HepG2 (cell line): ENCODE measurements around the gene FAF1. TPM values are rescaled to one million over a fixed set of nuclear protein-coding genes. Genes with fewer than 3 reads are reported as not detected.

ENCODE experiments used
- ATAC-seq: fragments of 200-7000 bp; cut with Tn5 transposase; 3 replicates; pipeline ENCODE4 v1.9.1; 2020; ENCODE audit warnings: mild to moderate bottlenecking, moderate library complexity
- BruUV-seq: library from RNA; stranded (reverse); fragments of 400-500 nt; replicated peaks from 2 replicates; lab custom pipeline; 2021; lab: Mats Ljungman, UMichigan
- CTCF ChIA-PET: fragments of 300-600 bp; formaldehyde crosslinking; extraction: SDS; loops from one replicate; lab custom pipeline; 2021; ENCODE audit warnings: low total read pairs, inconsistent platforms, low intra/inter-chr PET ratio; lab: Yijun Ruan, JAX
- POLR2A ChIA-PET: fragments of 350-600 bp; sonication (Branson Sonifier 250); formaldehyde crosslinking; loops from one replicate; lab custom pipeline; 2020; ENCODE audit warnings: antibody characterized with exemption, inconsistent platforms; lab: Yijun Ruan, JAX
- DNase-seq: peaks from one replicate; pipeline ENCODE4 v3.0.0-alpha.2; 2015; ENCODE audit warnings: low spot score
- FAIRE-seq: peaks from 3 replicates; lab custom pipeline; 2011; peaks lifted over from hg19 to GRCh38; lab: Jason Lieb, UNC
- H2AFZ ChIP-seq: one replicate; pipeline ENCODE4 v1.6.1; 2011; ENCODE audit warnings: low read length, inconsistent platforms
- H3K27ac ChIP-seq: fragments of 300-600 bp; 3 replicates; pipeline ENCODE4 v1.8.0; 2011; ENCODE audit warnings: mixed run types, mild to moderate bottlenecking, mixed read lengths, low read length, inconsistent platforms; ENCODE audit not compliant: insufficient read depth; ENCODE audit errors: extremely low read length
- H3K27me3 ChIP-seq, 2 experiments: fragments of 200-600 bp in 1 of 2; 2 replicates in 1 of 2; 3 replicates in 1 of 2; pipeline versions ENCODE4 v1.6.0 to v1.8.0; 2011; ENCODE audit warnings: low read length in 2 of 2, mild to moderate bottlenecking in 2 of 2, moderate library complexity in 2 of 2, inconsistent platforms in 1 of 2; ENCODE audit not compliant: insufficient read depth in 2 of 2, control insufficient read depth in 1 of 2
- H3K36me3 ChIP-seq, 2 experiments: fragments of 200-600 bp in 1 of 2; replicated peaks in 1 of 2; 2 replicates in 1 of 2; 3 replicates in 1 of 2; pipeline versions ENCODE4 v1.5.1 to v1.8.0; 2011; ENCODE audit warnings: low read length in 2 of 2, inconsistent platforms in 1 of 2; ENCODE audit not compliant: insufficient read depth in 2 of 2, control insufficient read depth in 1 of 2
- H3K4me1 ChIP-seq: 2 replicates; pipeline ENCODE4 v1.5.1; 2012; ENCODE audit warnings: low read length, inconsistent platforms; ENCODE audit not compliant: insufficient read depth
- H3K4me2 ChIP-seq: 2 replicates; pipeline ENCODE4 v1.6.0; 2011; ENCODE audit warnings: low read depth, low read length, inconsistent platforms
- H3K4me3 ChIP-seq, 3 experiments: fragments of 200-600 bp in 1 of 3; sonication (generic), shearing (Covaris generic) in 1 of 3; replicated peaks in 1 of 3; 2 replicates each; pipeline ENCODE4 v1.5.1; 2011 to 2016; ENCODE audit warnings: low read length in 3 of 3, inconsistent platforms in 2 of 3, low read depth in 2 of 3, mild to moderate bottlenecking in 2 of 3, control low read depth in 1 of 3, mixed read lengths in 1 of 3; ENCODE audit not compliant: insufficient read depth in 1 of 3
- H3K79me2 ChIP-seq: one replicate; pipeline ENCODE4 v1.6.1; 2011; ENCODE audit warnings: low read length, inconsistent platforms; ENCODE audit not compliant: insufficient read depth
- H3K9ac ChIP-seq: 2 replicates; pipeline ENCODE4 v1.6.0; 2011; ENCODE audit warnings: mild to moderate bottlenecking, low read depth, low read length, inconsistent platforms; ENCODE audit not compliant: insufficient read depth
- H3K9me3 ChIP-seq: 2 replicates; pipeline ENCODE4 v1.5.1; 2012; ENCODE audit warnings: mild to moderate bottlenecking, low read length
- H4K20me1 ChIP-seq: 2 replicates; pipeline ENCODE4 v1.6.0; 2011; ENCODE audit warnings: inconsistent platforms, mild to moderate bottlenecking, low read length, moderate library complexity; ENCODE audit not compliant: insufficient read depth
- ARID2 ChIP-seq: sonication (generic); formaldehyde crosslinking; IDR thresholded peaks from 2 replicates; pipeline ENCODE4 v1.8.1; 2022; ENCODE audit warnings: mild to moderate bottlenecking, missing genetic modification reagents, borderline replicate concordance
- BCLAF1 ChIP-seq: fragments of 450-650 bp; IDR thresholded peaks from 2 replicates; pipeline ENCODE4 v1.6.1; 2017; ENCODE audit warnings: mild to moderate bottlenecking
- EEA1 ChIP-seq: sonication (generic); formaldehyde crosslinking; IDR thresholded peaks from 2 replicates; pipeline ENCODE4 v1.5.1; 2020; ENCODE audit warnings: mild to moderate bottlenecking, missing genetic modification reagents, borderline replicate concordance
- KAT7 ChIP-seq: IDR thresholded peaks from 2 replicates; pipeline ENCODE4 v1.6.1; 2018; ENCODE audit warnings: borderline replicate concordance, missing compliant biosample characterization
- MYC ChIP-seq: sonication (generic); formaldehyde crosslinking; IDR thresholded peaks from 2 replicates; pipeline ENCODE4 v1.9.0; 2021; ENCODE audit warnings: missing genetic modification reagents, borderline replicate concordance
- SALL2 ChIP-seq: sonication (generic); formaldehyde crosslinking; IDR thresholded peaks from 2 replicates; pipeline ENCODE4 v1.8.1; 2023; ENCODE audit warnings: mild to moderate bottlenecking, missing genetic modification reagents, inconsistent platforms
- TGIF2 ChIP-seq: IDR thresholded peaks from 2 replicates; pipeline ENCODE4 v1.6.1; 2016; ENCODE audit warnings: control low read depth, missing compliant biosample characterization
- THAP7 ChIP-seq: sonication (generic); formaldehyde crosslinking; IDR thresholded peaks from 2 replicates; pipeline ENCODE4 v1.8.1; 2023; ENCODE audit warnings: mild to moderate bottlenecking, missing genetic modification reagents
- TOPORS ChIP-seq: sonication (generic); formaldehyde crosslinking; IDR thresholded peaks from 2 replicates; pipeline ENCODE4 v1.8.0; 2023; ENCODE audit warnings: mild to moderate bottlenecking, missing genetic modification reagents
- TSC22D2 ChIP-seq: sonication (generic); formaldehyde crosslinking; IDR thresholded peaks from 2 replicates; pipeline ENCODE4 v1.5.1; 2020; ENCODE audit warnings: missing genetic modification reagents, mild to moderate bottlenecking, borderline replicate concordance
- XBP1 ChIP-seq: sonication (generic); formaldehyde crosslinking; IDR thresholded peaks from 2 replicates; pipeline ENCODE4 v1.5.0; 2020; ENCODE audit warnings: missing genetic modification reagents
- ZBTB38 ChIP-seq: sonication (generic); formaldehyde crosslinking; IDR thresholded peaks from 2 replicates; pipeline ENCODE4 v1.5.1; 2020; ENCODE audit warnings: mild to moderate bottlenecking, missing genetic modification reagents
- ZFP36L2 ChIP-seq: sonication (generic); formaldehyde crosslinking; IDR thresholded peaks from 2 replicates; pipeline ENCODE4 v1.4.0; 2020; ENCODE audit warnings: missing genetic modification reagents
- ZNF101 ChIP-seq: sonication (generic); formaldehyde crosslinking; IDR thresholded peaks from 2 replicates; pipeline ENCODE4 v1.4.0; 2020; ENCODE audit warnings: mild to moderate bottlenecking, low read depth, missing genetic modification reagents, borderline replicate concordance
- ZNF724P ChIP-seq: sonication (generic); formaldehyde crosslinking; IDR thresholded peaks from 2 replicates; pipeline ENCODE4 v1.8.0; 2022; ENCODE audit warnings: missing genetic modification reagents, borderline replicate concordance
- ZNF790 ChIP-seq: sonication (generic); formaldehyde crosslinking; IDR thresholded peaks from 2 replicates; pipeline ENCODE4 v1.8.0; 2022; ENCODE audit warnings: missing genetic modification reagents, mild to moderate bottlenecking, borderline replicate concordance
- WGBS: methylation state at CpG from one replicate; pipeline ENCODE4 v1.1.6; 2017; ENCODE audit warnings: low lambda C conversion rate; 5-methylcytosine and 5-hydroxymethylcytosine counted together
- in situ Hi-C: cut with HindIII; loops from 2 replicates; pipeline ENCODE4 v1.10.0; 2017; ENCODE audit warnings: low pct_unique_long_range_greater_than_20kb; ENCODE audit not compliant: extremely low pct_ligation_motif_present
- intact Hi-C: fragments of 100-400 bp; cut with micrococcal nuclease; formaldehyde crosslinking; loops from one replicate; pipeline ENCODE4 v1.10.0; 2022; ENCODE audit not compliant: unreplicated experiment
- polyA plus RNA-seq, 8 experiments: library from polyadenylated mRNA; depleted of rRNA in 3 of 8; stranded (reverse) in 7 of 8; unstranded in 1 of 8; fragments of >200 nt; fragmentation: Illumina TruSeq in 4 of 8; extraction: Trizol in 4 of 8; gene quantifications; 2 replicates each; pipeline versions ENCODE4 v1.2.1 to v1.2.3, GENCODE V29; 2011 to 2016; ENCODE audit warnings: low read depth in 4 of 8, missing spikeins in 1 of 8, mixed read lengths in 1 of 8; ENCODE audit not compliant: insufficient read depth in 1 of 8
- total RNA-seq, 5 experiments: library from RNA; depleted of rRNA; stranded (reverse); fragments of >200 nt; fragmentation: Illumina TruSeq; extraction: Trizol; gene quantifications; 2 replicates each; pipeline ENCODE4 v1.2.3, GENCODE V29; 2016; ENCODE audit warnings: low read depth in 1 of 5
- TF ChIP-seq, protein P1 (sequence below): sonication (generic); formaldehyde crosslinking; IDR thresholded peaks from 2 replicates; pipeline ENCODE4 v1.4.0; 2020; ENCODE audit warnings: mild to moderate bottlenecking, low read depth, missing genetic modification reagents

The FAF1 gene
- total and polyA plus RNA-seq, 2 of the 13 experiments (the other 11 are each of a cell fraction or from before 2014, with no cell fraction given), result 19.4 to 63.3 TPM

- 95% methylated on average over 2 of the region's 2 CpGs for WGBS
- intact Hi-C loops, result no loop called here
- BruUV-seq, result no TSS peak
Observed at GRCh38 chr1:50989694-50990093, 29.6 kb upstream of the FAF1 start.

DNA sequence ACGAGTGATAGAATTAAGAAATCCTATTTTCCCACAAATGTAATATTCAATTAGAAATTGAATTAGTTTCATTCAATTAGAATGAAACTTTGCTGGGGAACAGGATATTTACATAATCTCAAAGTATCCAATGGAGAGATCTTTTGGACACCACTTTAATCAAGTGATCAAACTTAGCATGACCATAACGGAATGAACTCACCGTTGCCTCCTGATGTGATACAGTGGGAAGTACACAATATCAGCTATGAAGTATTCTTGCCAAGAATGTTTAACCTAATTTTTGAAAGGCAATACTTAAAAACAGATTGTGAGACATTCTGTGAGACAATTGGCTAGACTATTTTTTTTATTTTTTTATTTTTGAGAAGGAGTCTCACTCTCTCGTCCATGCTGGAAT, 26.6 kb upstream of the FAF1 start:
- POLR2A ChIA-PET, result no interaction called here
- Histone ChIP-seq H3K4me3 (no peak overlapping the region), H3K4me1 (0 out of 2 replicates have a peak, but pooled peaks cover 5% of the 10 kb centered on the region), H3K9me3 (no peaks in the 10 kb centered on the region), H3K27ac (no peak overlapping the region), H3K36me3 (no peaks in the 10 kb centered on the region), H3K79me2 (no peaks in the 10 kb centered on the region), H3K27me3 (no peaks in the 10 kb centered on the region), H3K4me2 (no peak overlapping the region), H3K9ac (no peak overlapping the region), H2AFZ (no peak overlapping the region), H4K20me1 (no peaks in the 10 kb centered on the region)
- BruUV-seq, result no TSS peak
- in situ Hi-C loops, result no loop called here
- WGBS, result 96% methylated on average over 4 of the region's 4 CpGs
- CTCF ChIA-PET, result no interaction called here
- DNase-seq, result no peak
- no peak for FAIRE-seq
- ATAC-seq, result no peak
- intact Hi-C loops, result no loop called here
- TF ChIP-seq, protein P1, sequence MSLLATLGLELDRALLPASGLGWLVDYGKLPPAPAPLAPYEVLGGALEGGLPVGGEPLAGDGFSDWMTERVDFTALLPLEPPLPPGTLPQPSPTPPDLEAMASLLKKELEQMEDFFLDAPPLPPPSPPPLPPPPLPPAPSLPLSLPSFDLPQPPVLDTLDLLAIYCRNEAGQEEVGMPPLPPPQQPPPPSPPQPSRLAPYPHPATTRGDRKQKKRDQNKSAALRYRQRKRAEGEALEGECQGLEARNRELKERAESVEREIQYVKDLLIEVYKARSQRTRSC (CRISPR knock-in tag), result no peak
- TF ChIP-seq TSC22D2 (CRISPR knock-in tag) (no peak), SALL2 (CRISPR knock-in tag) (no peak), THAP7 (CRISPR knock-in tag) (no peak), MYC (CRISPR knock-in tag) (no peak), BCLAF1 (no peak), TGIF2 (no peak)

More at GRCh38 chr1:50989694-50990093, 29.6 kb upstream of the FAF1 start:
- Histone ChIP-seq H3K27me3 (no peaks in the 10 kb centered on the region), H3K27ac (no peak overlapping the region), H3K9me3 (no peaks in the 10 kb centered on the region), H3K9ac (no peak overlapping the region), H3K4me3 (no peak overlapping the region), H2AFZ (no peak overlapping the region), H3K4me1 (peaks cover 9% of the 10 kb centered on the region; the same call in 1 of the 2 replicates), H4K20me1 (no peaks in the 10 kb centered on the region), H3K36me3 (no peaks in the 10 kb centered on the region), H3K4me2 (no peak overlapping the region), H3K79me2 (no peaks in the 10 kb centered on the region)
- FAIRE-seq, result no peak
- CTCF ChIA-PET, result no interaction called here
- TF ChIP-seq XBP1 (CRISPR knock-in tag) (no peak), TOPORS (CRISPR knock-in tag) (no peak), ZNF101 (CRISPR knock-in tag) (no peak), ZFP36L2 (CRISPR knock-in tag) (no peak), ZNF790 (CRISPR knock-in tag) (no peak), ARID2 (CRISPR knock-in tag) (no peak), ZNF724P (CRISPR knock-in tag) (no peak), KAT7 (CRISPR knock-in tag) (no peak), EEA1 (CRISPR knock-in tag) (no peak), ZBTB38 (CRISPR knock-in tag) (no peak)
- DNase-seq, result no peak
- POLR2A ChIA-PET, result no interaction called here
- in situ Hi-C loops, result no loop called here
- no peak for ATAC-seq
